ENCODE measurements around the gene C11orf16.

GRCh38 chr11:8917157-8917825, 15.5 kb downstream of the C11orf16 start:
- TF ChIP-seq CTCF (conservative IDR thresholded peaks at IDR 0.05; ENCODE audit: low read length): no peak
- TF ChIP-seq EZH2phosphoT487 (IDR thresholded peaks at IDR 0.05; ENCODE audit: borderline replicate concordance): no peak

Measured in Loucy (cell line).